ENCODE data around the gene METTL6.

GRCh38 chr3:15401936-15402335 lies 25.4 kb downstream of the METTL6 start:
- no peak for TF ChIP-seq CTCF (conservative IDR thresholded peaks at IDR 0.05; ENCODE audit: low read length)
- TF ChIP-seq EZH2phosphoT487 (IDR thresholded peaks at IDR 0.05; ENCODE audit: borderline replicate concordance, low read depth, low read length) = no peak
